HFF-Myc (cell line): ENCODE measurements around the gene TAS1R1.

Experiments used
- DNase-seq: peaks from one replicate; pipeline ENCODE4 v3.0.0-alpha.2; 2011; ENCODE audit warnings: low read depth; ENCODE audit errors: extremely low read depth
- H3K4me3 ChIP-seq: replicated peaks from 2 replicates; pipeline ENCODE4 v1.5.1; 2011; ENCODE audit warnings: low read depth, mild to moderate bottlenecking, control low read depth, low read length
- CTCF ChIP-seq: IDR thresholded peaks from 2 replicates; pipeline ENCODE4 v1.5.1; 2012; ENCODE audit warnings: mild to moderate bottlenecking, low read depth, low read length, control low read depth; ENCODE audit errors: missing control alignments

The TAS1R1 gene

GRCh38 chr1:6584126-6585080 is 29.3 kb downstream of the TAS1R1 start:
- DNase-seq, result no peak
- peak; percentile 12 for TF ChIP-seq CTCF

GRCh38 chr1:6585081-6585722 is 30.1 kb downstream of the TAS1R1 start:
- DNase-seq, result no peak
- H3K4me3 ChIP-seq, result no peak overlapping the region
- no peak for TF ChIP-seq CTCF

More at GRCh38 chr1:6584126-6585080, 29.3 kb downstream of the TAS1R1 start:
- no peak overlapping the region for H3K4me3 ChIP-seq

DNA sequence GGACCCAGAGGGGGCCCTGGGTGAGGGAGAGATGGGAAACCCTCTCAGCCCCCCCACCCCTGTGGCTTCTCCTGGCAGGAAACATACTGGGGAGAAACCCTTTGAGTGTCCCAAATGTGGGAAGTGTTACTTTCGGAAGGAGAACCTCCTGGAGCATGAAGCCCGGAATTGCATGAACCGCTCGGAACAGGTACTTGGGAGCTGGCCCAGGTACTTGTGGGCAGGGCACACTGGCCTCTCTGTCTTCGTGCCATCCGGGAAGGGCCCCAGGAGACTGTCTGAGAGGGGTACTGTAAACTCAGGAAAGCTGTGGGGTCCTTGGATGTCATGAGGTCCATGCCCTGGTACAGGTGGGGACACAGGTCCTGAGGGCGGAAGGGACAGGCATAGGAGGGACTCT is 30.7 kb downstream of the TAS1R1 start:
- DNase-seq, result no peak
- no peak for TF ChIP-seq CTCF
- no peak overlapping the region for H3K4me3 ChIP-seq

DNA sequence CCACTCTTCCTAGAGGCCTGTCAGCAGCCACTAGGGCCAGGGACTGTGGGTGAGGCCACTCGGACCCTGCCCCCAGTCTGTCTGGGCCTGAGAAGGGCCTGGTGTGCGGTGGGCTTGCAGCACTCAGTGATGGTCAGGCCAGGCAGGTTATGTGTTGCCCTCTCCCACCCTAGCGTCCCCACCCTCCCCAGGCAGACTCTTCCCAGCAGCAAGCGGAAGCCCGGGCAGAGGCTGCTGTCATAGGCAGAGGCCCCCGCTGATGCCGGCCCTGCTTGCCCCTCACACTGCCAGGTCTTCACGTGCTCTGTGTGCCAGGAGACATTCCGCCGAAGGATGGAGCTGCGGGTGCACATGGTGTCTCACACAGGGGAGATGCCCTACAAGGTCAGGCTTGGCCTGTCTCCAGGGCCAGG is 31.3 kb downstream of the TAS1R1 start:
- TF ChIP-seq CTCF, result no peak
- H3K4me3 ChIP-seq, result no peak overlapping the region
- no peak for DNase-seq

DNA sequence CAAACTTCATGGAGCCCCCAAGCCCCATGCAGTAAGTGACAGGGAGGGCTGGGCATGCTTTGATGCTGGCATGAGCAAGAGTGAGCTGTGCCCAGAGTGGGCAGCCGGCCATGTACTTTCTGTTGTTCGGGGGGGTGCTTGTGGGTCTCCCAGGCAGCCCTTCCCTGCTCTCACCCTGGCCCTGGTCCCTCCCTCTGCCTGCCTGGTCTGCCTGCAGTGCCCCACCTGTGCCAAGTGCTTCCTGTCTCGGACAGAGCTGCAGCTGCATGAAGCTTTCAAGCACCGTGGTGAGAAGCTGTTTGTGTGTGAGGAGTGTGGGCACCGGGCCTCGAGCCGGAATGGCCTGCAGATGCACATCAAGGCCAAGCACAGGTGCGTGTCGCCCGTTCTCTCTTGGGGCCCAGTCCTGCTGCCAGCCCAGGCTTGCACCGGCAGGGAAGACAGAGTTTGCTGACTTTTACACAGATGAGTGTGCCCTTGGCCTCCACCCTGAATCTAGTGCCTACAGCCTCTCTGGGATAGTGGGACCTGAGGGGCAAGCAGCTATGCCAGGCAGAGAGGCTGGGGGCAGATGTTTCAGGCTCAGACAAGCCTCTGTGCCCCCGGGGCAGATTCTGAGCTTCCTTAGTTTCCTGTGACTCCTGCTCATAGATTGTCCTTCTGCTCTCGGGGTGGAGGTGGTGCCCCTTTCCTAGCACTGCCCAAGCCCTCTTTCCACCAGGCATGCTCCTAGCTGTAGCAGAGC is 32.3 kb downstream of the TAS1R1 start:
- no peak overlapping the region for H3K4me3 ChIP-seq
- DNase-seq, result no peak
- TF ChIP-seq CTCF, result no peak

- no peak overlapping the region for H3K4me3 ChIP-seq
- no peak for DNase-seq
- no peak for TF ChIP-seq CTCF
These were observed 33.2 kb downstream of the TAS1R1 start for GRCh38 chr1:6588128-6588892.
